ENCODE data around the gene CD4.

GRCh38 chr12:6834873-6835272 is 45.5 kb downstream of the CD4 start:
- TF ChIP-seq CTCF (IDR thresholded peaks at IDR 0.05) (no peak), EP300 (IDR thresholded peaks at IDR 0.05) (no peak)

Measured in upper lobe of left lung (tissue), 4 donors.